IMR-90 (cell line): Measurements from ENCODE around the gene SLIT2. TPM values are rescaled to one million over a fixed set of nuclear protein-coding genes. Genes with fewer than 3 reads are reported as not detected.

Source experiments
- ATAC-seq: fragments of 200-7000 bp; cut with Tn5 transposase; 2 replicates; pipeline ENCODE4 v1.9.1; 2020; ENCODE audit warnings: low read depth, mild to moderate bottlenecking, moderate library complexity
- BruUV-seq: library from RNA; stranded (reverse); fragments of 400-500 nt; replicated peaks from 2 replicates; lab custom pipeline; 2021; lab: Mats Ljungman, UMichigan
- CTCF ChIA-PET: fragments of 300-600 bp; formaldehyde crosslinking; extraction: SDS; loops from one replicate; lab custom pipeline; 2021; ENCODE audit warnings: antibody characterized with exemption; lab: Yijun Ruan, JAX
- POLR2A ChIA-PET: fragments of 300-600 bp; sonication (Branson Sonifier 250); formaldehyde crosslinking; loops from one replicate; lab custom pipeline; 2022; ENCODE audit warnings: antibody characterized with exemption; ENCODE audit not compliant: unreplicated experiment; lab: Charles Lee
- DNase-seq: peaks from one replicate; pipeline ENCODE4 v3.0.0; 2013
- H2AFZ ChIP-seq: replicated peaks from 2 replicates; pipeline ENCODE3; 2013; ENCODE audit warnings: low read length, mild to moderate bottlenecking; ENCODE audit not compliant: poor library complexity
- H2AK5ac ChIP-seq: 2 replicates; pipeline ENCODE4 v1.6.1; 2013; ENCODE audit warnings: low read depth, low read length, inconsistent platforms
- H2AK9ac ChIP-seq: replicated peaks from 2 replicates; pipeline ENCODE3; 2013; ENCODE audit warnings: mild to moderate bottlenecking, low read depth, low read length, moderate library complexity; ENCODE audit not compliant: poor library complexity
- H2BK120ac ChIP-seq: 2 replicates; pipeline ENCODE4 v1.6.1; 2013; ENCODE audit warnings: low read depth, low read length, inconsistent platforms
- H2BK15ac ChIP-seq: 3 replicates; pipeline ENCODE4 v1.6.1; 2013; ENCODE audit warnings: low read depth, low read length, inconsistent platforms
- H2BK20ac ChIP-seq: 2 replicates; pipeline ENCODE4 v1.6.1; 2013; ENCODE audit warnings: low read depth, mild to moderate bottlenecking, inconsistent platforms, low read length, moderate library complexity
- H2BK5ac ChIP-seq: 2 replicates; pipeline ENCODE4 v1.6.1; 2013; ENCODE audit warnings: mild to moderate bottlenecking, low read depth, low read length, inconsistent platforms; ENCODE audit not compliant: poor library complexity, severe bottlenecking
- H3K14ac ChIP-seq: replicated peaks from 2 replicates; pipeline ENCODE4 v1.6.1; 2013; ENCODE audit warnings: low read depth, low read length, inconsistent platforms
- H3K18ac ChIP-seq: 2 replicates; pipeline ENCODE4 v1.6.1; 2013; ENCODE audit warnings: low read depth, low read length, control low read depth
- H3K23ac ChIP-seq: 2 replicates; pipeline ENCODE4 v1.6.1; 2013; ENCODE audit warnings: low read depth, low read length, inconsistent platforms
- H3K27ac ChIP-seq: 2 replicates; pipeline ENCODE4 v1.5.1; 2013; ENCODE audit warnings: mild to moderate bottlenecking, control low read depth, low read length; ENCODE audit not compliant: insufficient read depth
- H3K27me3 ChIP-seq: 2 replicates; pipeline ENCODE4 v1.6.1; 2013; ENCODE audit warnings: low read length; ENCODE audit not compliant: control insufficient read depth, insufficient read depth
- H3K36me3 ChIP-seq: 2 replicates; pipeline ENCODE4 v1.6.1; 2013; ENCODE audit warnings: low read length, mixed read lengths; ENCODE audit not compliant: control insufficient read depth, insufficient read depth
- H3K4ac ChIP-seq: 2 replicates; pipeline ENCODE4 v1.6.1; 2013; ENCODE audit warnings: low read depth, low read length, inconsistent platforms
- H3K4me1 ChIP-seq: 2 replicates; pipeline ENCODE4 v1.6.1; 2013; ENCODE audit warnings: low read length, mixed read lengths; ENCODE audit not compliant: control insufficient read depth, insufficient read depth
- H3K4me2 ChIP-seq: 2 replicates; pipeline ENCODE4 v1.6.1; 2013; ENCODE audit warnings: low read depth, mild to moderate bottlenecking, control low read depth, low read length, moderate library complexity
- H3K4me3 ChIP-seq: 2 replicates; pipeline ENCODE4 v1.5.1; 2013; ENCODE audit warnings: low read depth, mild to moderate bottlenecking, control low read depth, low read length, moderate library complexity; ENCODE audit not compliant: insufficient read depth
- H3K56ac ChIP-seq: 2 replicates; pipeline ENCODE4 v1.6.1; 2013; ENCODE audit warnings: low read length, inconsistent platforms; ENCODE audit not compliant: insufficient read depth; ENCODE audit errors: extremely low read depth
- H3K79me1 ChIP-seq, 2 experiments: 2 replicates each; pipeline ENCODE4 v1.6.1; 2013; ENCODE audit warnings: low read length in 2 of 2, inconsistent platforms in 1 of 2, low read depth in 1 of 2
- H3K9ac ChIP-seq: 2 replicates; pipeline ENCODE4 v1.6.1; 2013; ENCODE audit warnings: low read depth, low read length, control low read depth
- H3K9me1 ChIP-seq: 2 replicates; pipeline ENCODE4 v1.6.1; 2013; ENCODE audit warnings: low read length, inconsistent platforms; ENCODE audit not compliant: insufficient read depth
- H3K9me3 ChIP-seq: 2 replicates; pipeline ENCODE4 v1.6.1; 2013; ENCODE audit warnings: low read length; ENCODE audit not compliant: control insufficient read depth, insufficient read depth
- H4K20me1 ChIP-seq: 2 replicates; pipeline ENCODE4 v1.6.1; 2013; ENCODE audit warnings: low read length, inconsistent platforms; ENCODE audit not compliant: insufficient read depth
- H4K5ac ChIP-seq: 2 replicates; pipeline ENCODE4 v1.6.1; 2013; ENCODE audit warnings: mild to moderate bottlenecking, low read depth, low read length, control low read depth
- H4K8ac ChIP-seq, 2 experiments: 2 replicates each; pipeline ENCODE4 v1.6.1; 2013; ENCODE audit warnings: low read depth in 2 of 2, low read length in 2 of 2, control low read depth in 1 of 2, inconsistent platforms in 1 of 2
- H4K91ac ChIP-seq: 2 replicates; pipeline ENCODE4 v1.6.1; 2013; ENCODE audit warnings: low read depth, low read length, inconsistent platforms; ENCODE audit not compliant: insufficient read depth
- ELK1 ChIP-seq: fragments of 150-350 bp; IDR thresholded peaks from 2 replicates; pipeline ENCODE4 v1.6.1; 2016; ENCODE audit warnings: low read depth, mild to moderate bottlenecking, low read length, moderate library complexity, borderline replicate concordance
- FOS ChIP-seq: fragments of 150-350 bp; IDR thresholded peaks from 2 replicates; pipeline ENCODE4 v1.6.1; 2016; ENCODE audit warnings: low read depth, low read length
- MAFK ChIP-seq: IDR thresholded peaks from 2 replicates; pipeline ENCODE4 v1.6.1; 2012; ENCODE audit warnings: low read depth, low read length, improper control_type of control experiment
- MXI1 ChIP-seq: IDR thresholded peaks from 2 replicates; pipeline ENCODE4 v1.6.1; 2012; ENCODE audit warnings: low read depth, mild to moderate bottlenecking, low read length, moderate library complexity, borderline replicate concordance
- NFE2L2 ChIP-seq: fragments of 150-350 bp; IDR thresholded peaks from 2 replicates; pipeline ENCODE4 v1.6.1; 2016; ENCODE audit warnings: low read depth, mild to moderate bottlenecking, low read length
- WGBS, 2 experiments: methylation state at CpG; one replicate each; pipeline versions ENCODE4 v1.1.5 to v1.1.7; 2013; ENCODE audit warnings: missing lambda C conversion rate in 2 of 2; ENCODE audit not compliant: insufficient read length in 1 of 2; ENCODE audit errors: extremely low coverage in 2 of 2; 5-methylcytosine and 5-hydroxymethylcytosine counted together
- dilution Hi-C: fragments of 300-500 bp; cut with HindIII; formaldehyde crosslinking; loops from one replicate; pipeline ENCODE4 v1.14.3; 2018; ENCODE audit warnings: low sequenced_read_pairs; ENCODE audit not compliant: unreplicated experiment
- in situ Hi-C: fragments of 300-500 bp; cut with MboI; formaldehyde crosslinking; loops from 3 replicates; pipeline ENCODE4 v1.14.3; 2019; ENCODE audit warnings: low sequenced_read_pairs, inconsistent platforms, mixed read lengths
- intact Hi-C: fragments of 100-400 bp; cut with micrococcal nuclease; formaldehyde crosslinking; loops from 2 replicates; pipeline ENCODE4 v1.10.0; 2022
- polyA plus RNA-seq, 3 experiments: library from polyadenylated mRNA; depleted of rRNA; stranded (reverse); fragments of >200 nt; gene quantifications; 2 replicates each; pipeline ENCODE4 v1.2.3, GENCODE V29; 2012; ENCODE audit warnings: low replicate concordance in 1 of 3
- total RNA-seq: library from RNA; depleted of rRNA; stranded (reverse); fragments of >200 nt; gene quantifications from 2 replicates; pipeline ENCODE4 v1.2.3, GENCODE V29; 2012

SLIT2 gene
- total and polyA plus RNA-seq, 2 of the 4 experiments (the other 2 are of a cell fraction), result 13.6 to 14.3 TPM

DNA sequence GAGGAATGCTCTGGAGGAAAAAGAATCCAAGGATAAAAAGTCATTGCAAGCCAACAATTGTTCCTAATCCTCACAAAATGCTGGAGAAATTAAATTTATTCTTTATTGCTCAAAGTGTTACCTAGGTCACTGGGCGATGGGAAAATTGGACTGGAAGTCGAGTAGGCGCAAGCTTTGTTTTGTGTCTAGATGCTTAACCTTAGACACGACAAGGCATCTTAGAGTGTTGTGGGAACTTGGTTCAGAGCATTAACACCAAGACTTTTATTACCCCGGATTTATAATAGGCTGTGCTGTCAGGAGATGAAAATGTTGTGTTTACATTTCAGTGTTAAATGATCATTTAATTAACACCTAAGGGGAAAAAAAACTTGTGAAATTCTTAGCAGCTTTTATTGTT is 25.1 kb downstream of the SLIT2 start:
- ChIA-PET POLR2A (no interaction called here), CTCF (interaction anchor here (0.5 kb wide), 1 partner anchor 1327 kb away, joined by 3 read pairs; no protein-coding TSS in a partner anchor)
- WGBS, 2 experiments, result no CpG with 5 or more reads among the region's 5 CpGs
- Histone ChIP-seq H2AK9ac (no peak overlapping the region), H3K23ac (no peak overlapping the region), H3K9me1 (no peaks in the 10 kb centered on the region), H3K79me1 (no peaks in the 10 kb centered on the region), H2BK5ac (no peak overlapping the region), H3K4me2 (no peak overlapping the region), H2BK15ac (no peak overlapping the region), H3K9ac (no peak overlapping the region), H2BK20ac (no peak overlapping the region), H2AFZ (no peak overlapping the region), H4K5ac (no peak overlapping the region), H4K8ac (no peak overlapping the region), H3K18ac (no peak overlapping the region), H4K91ac (no peak overlapping the region), H3K27ac (no peak overlapping the region), H3K4me3 (no peak overlapping the region), H3K27me3 (peaks cover 10% of the 10 kb centered on the region), H3K4me1 (no peaks in the 10 kb centered on the region), H2AK5ac (no peak overlapping the region), H3K14ac (no peak overlapping the region), H3K4ac (no peak overlapping the region), H4K20me1 (peaks cover 3% of the 10 kb centered on the region; the same call in 1 of the 2 replicates), H2BK120ac (no peak overlapping the region), H3K9me3 (no peaks in the 10 kb centered on the region), H3K36me3 (0 out of 2 replicates have a peak, but pooled peaks cover 2% of the 10 kb centered on the region), H3K56ac (no peak overlapping the region)
- ATAC-seq (no peak), DNase-seq (no peak)
- intact Hi-C loops (no loop called here), in situ Hi-C loops (no loop called here), dilution Hi-C loops (no loop called here)
- TF ChIP-seq NFE2L2, result no peak
- no peak for TF ChIP-seq ELK1
- no peak for TF ChIP-seq FOS
- TF ChIP-seq MXI1, result no peak
- TF ChIP-seq MAFK, result no peak
- no TSS peak for BruUV-seq
